Esophagus muscularis mucosa (tissue), 4 donors: ENCODE measurements around the gene DOCK10. TPM values are rescaled to one million over a fixed set of nuclear protein-coding genes. Genes with fewer than 3 reads are reported as not detected.

Experiments used
- DNase-seq: peaks from one replicate; pipeline ENCODE4 v3.0.0-alpha.2; 2017; ENCODE audit errors: extremely low spot score
- H3K27ac ChIP-seq, 4 donors: fragments of 200-600 bp; sonication (generic); replicated peaks in 1 of 4; 1 replicate in 3 of 4; 2 replicates in 1 of 4; pipeline ENCODE4 v1.5.1; 2016 to 2019; ENCODE audit warnings: mild to moderate bottlenecking in 1 of 4
- H3K27me3 ChIP-seq, 4 donors: fragments of 200-600 bp; sonication (generic); one replicate each; pipeline versions ENCODE4 v1.5.1 to v1.6.0; 2016 to 2019
- H3K36me3 ChIP-seq, 4 donors: fragments of 200-600 bp; sonication (generic); one replicate each; pipeline ENCODE4 v1.5.1; 2016 to 2019
- H3K4me1 ChIP-seq, 4 donors: fragments of 200-600 bp; sonication (generic); one replicate each; pipeline ENCODE4 v1.5.1; 2016 to 2019
- H3K4me3 ChIP-seq, 4 donors: fragments of 200-600 bp; sonication (generic); 1 replicate in 2 of 4; 2 replicates in 2 of 4; pipeline ENCODE4 v1.5.1; 2016 to 2019; ENCODE audit warnings: mild to moderate bottlenecking in 4 of 4, moderate library complexity in 1 of 4
- H3K9me3 ChIP-seq, 4 donors: fragments of 200-600 bp; sonication (generic); 1 replicate in 3 of 4; 2 replicates in 1 of 4; pipeline ENCODE4 v1.5.1; 2016 to 2019
- CTCF ChIP-seq, 3 experiments: fragments of 200-600 bp in 2 of 3; fragments of 450-650 bp in 1 of 3; sonication (generic) in 2 of 3; IDR thresholded peaks; one replicate each; pipeline ENCODE4 v1.5.1; 2017 to 2019; ENCODE audit warnings: antibody characterized with exemption in 3 of 3, mild to moderate bottlenecking in 2 of 3, moderate library complexity in 1 of 3
- EP300 ChIP-seq: sonication (generic); formaldehyde crosslinking; IDR thresholded peaks from one replicate; pipeline ENCODE4 v1.6.1; 2017; ENCODE audit warnings: antibody characterized with exemption
- POLR2A ChIP-seq: fragments of 450-650 bp; IDR thresholded peaks from one replicate; pipeline ENCODE4 v1.6.1; 2017; ENCODE audit warnings: antibody characterized with exemption, moderate library complexity, mild to moderate bottlenecking, low read depth
- POLR2AphosphoS5 ChIP-seq, 2 donors: sonication (generic); formaldehyde crosslinking; IDR thresholded peaks; one replicate each; pipeline ENCODE4 v1.6.1; 2017; ENCODE audit warnings: antibody characterized with exemption in 2 of 2
- WGBS: methylation state at CpG from one replicate; pipeline ENCODE4 v1.1.5; 2018; 5-methylcytosine and 5-hydroxymethylcytosine counted together
- intact Hi-C: fragments of 100-400 bp; cut with DNase I; formaldehyde crosslinking; loops from one replicate; pipeline ENCODE4 v1.15.1; 2023
- total RNA-seq, 4 donors: library from RNA; depleted of rRNA; stranded (reverse); fragments of >200 nt; gene quantifications; one replicate each; pipeline versions ENCODE4 v1.1.0 to v1.2.1, GENCODE V29; 2016

DOCK10 gene
- total RNA-seq, 4 donors from 2014 or later: 1.9 to 11.6 (median 6.3) TPM

GRCh38 chr2:225086439-225086838, 44.2 kb upstream of the DOCK10 start:
- intact Hi-C loops: no loop called here

GRCh38 chr2:225083276-225083675, 41.0 kb upstream of the DOCK10 start:
- intact Hi-C loops: no loop called here
- Histone ChIP-seq H3K27me3 (no peaks in the 10 kb centered on the region), H3K27ac (no peak overlapping the region), H3K9me3 (no peaks in the 10 kb centered on the region), H3K4me3 (no peak overlapping the region), H3K36me3 (no peaks in the 10 kb centered on the region), H3K4me1 (no peaks in the 10 kb centered on the region)
- WGBS: 87% methylated on average over 3 of the region's 3 CpGs
- DNase-seq: no peak
- TF ChIP-seq POLR2AphosphoS5 (IDR thresholded peaks at IDR 0.05) (no peak), POLR2A (no peak), CTCF (IDR thresholded peaks at IDR 0.05) (no peak), EP300 (no peak)

More at GRCh38 chr2:225086439-225086838, 44.2 kb upstream of the DOCK10 start:
- no peaks in the 10 kb centered on the region for H3K36me3 ChIP-seq
- no peaks in the 10 kb centered on the region for H3K27me3 ChIP-seq
- 81% methylated on average over 4 of the region's 4 CpGs for WGBS
- H3K4me1 ChIP-seq: no peaks in the 10 kb centered on the region
- no peak overlapping the region for H3K27ac ChIP-seq
- TF ChIP-seq POLR2AphosphoS5 (IDR thresholded peaks at IDR 0.05) (no peak), POLR2A (no peak)
- DNase-seq: no peak
- H3K9me3 ChIP-seq: no peaks in the 10 kb centered on the region
- no peak overlapping the region for H3K4me3 ChIP-seq

GRCh38 chr2:225076125-225076524, 33.9 kb upstream of the DOCK10 start:
- Histone ChIP-seq H3K27ac (no peak overlapping the region), H3K4me3 (no peak overlapping the region), H3K27me3 (no peaks in the 10 kb centered on the region), H3K9me3 (no peaks in the 10 kb centered on the region), H3K4me1 (no peaks in the 10 kb centered on the region), H3K36me3 (no peaks in the 10 kb centered on the region)
- intact Hi-C loops: no loop called here
- no peak for DNase-seq
- TF ChIP-seq EP300 (no peak), POLR2A (no peak), CTCF (IDR thresholded peaks at IDR 0.05) (no peak), POLR2AphosphoS5 (IDR thresholded peaks at IDR 0.05) (no peak)

- DNase-seq: no peak
- intact Hi-C loops: no loop called here
- H3K4me1 ChIP-seq: no peaks in the 10 kb centered on the region
- H3K27ac ChIP-seq: no peak overlapping the region
- no peaks in the 10 kb centered on the region for H3K36me3 ChIP-seq
- no peaks in the 10 kb centered on the region for H3K27me3 ChIP-seq
- H3K4me3 ChIP-seq: no peak overlapping the region
- WGBS: 77% methylated on average over 1 of the region's 1 CpG
- TF ChIP-seq POLR2AphosphoS5 (IDR thresholded peaks at IDR 0.05) (no peak), POLR2A (no peak), EP300 (no peak), CTCF (IDR thresholded peaks at IDR 0.05) (no peak)
- no peaks in the 10 kb centered on the region for H3K9me3 ChIP-seq
Measured at GRCh38 chr2:225074919-225075681, 32.8 kb upstream of the DOCK10 start.

GRCh38 chr2:225074366-225074765, 32.1 kb upstream of the DOCK10 start:
- intact Hi-C loops: no loop called here
- H3K4me1 ChIP-seq: no peaks in the 10 kb centered on the region
- H3K9me3 ChIP-seq: no peaks in the 10 kb centered on the region
- no peak overlapping the region for H3K4me3 ChIP-seq
- H3K27ac ChIP-seq: no peak overlapping the region
- H3K27me3 ChIP-seq: no peaks in the 10 kb centered on the region
- 76% methylated on average over 5 of the region's 5 CpGs for WGBS
- no peaks in the 10 kb centered on the region for H3K36me3 ChIP-seq
- no peak for DNase-seq
- TF ChIP-seq POLR2A (no peak), POLR2AphosphoS5 (IDR thresholded peaks at IDR 0.05) (no peak), EP300 (no peak), CTCF (IDR thresholded peaks at IDR 0.05) (no peak)
